HK-2 (cell line): Measurements from ENCODE around the gene CLMN.

Experiments
- DNase-seq: peaks from one replicate; pipeline ENCODE4 v3.0.0-alpha.2; 2018; ENCODE audit not compliant: unreplicated experiment

Gene CLMN

GRCh38 chr14:95321693-95322455 is 2.2 kb upstream of the CLMN start:
- DNase-seq, result no peak

DNA sequence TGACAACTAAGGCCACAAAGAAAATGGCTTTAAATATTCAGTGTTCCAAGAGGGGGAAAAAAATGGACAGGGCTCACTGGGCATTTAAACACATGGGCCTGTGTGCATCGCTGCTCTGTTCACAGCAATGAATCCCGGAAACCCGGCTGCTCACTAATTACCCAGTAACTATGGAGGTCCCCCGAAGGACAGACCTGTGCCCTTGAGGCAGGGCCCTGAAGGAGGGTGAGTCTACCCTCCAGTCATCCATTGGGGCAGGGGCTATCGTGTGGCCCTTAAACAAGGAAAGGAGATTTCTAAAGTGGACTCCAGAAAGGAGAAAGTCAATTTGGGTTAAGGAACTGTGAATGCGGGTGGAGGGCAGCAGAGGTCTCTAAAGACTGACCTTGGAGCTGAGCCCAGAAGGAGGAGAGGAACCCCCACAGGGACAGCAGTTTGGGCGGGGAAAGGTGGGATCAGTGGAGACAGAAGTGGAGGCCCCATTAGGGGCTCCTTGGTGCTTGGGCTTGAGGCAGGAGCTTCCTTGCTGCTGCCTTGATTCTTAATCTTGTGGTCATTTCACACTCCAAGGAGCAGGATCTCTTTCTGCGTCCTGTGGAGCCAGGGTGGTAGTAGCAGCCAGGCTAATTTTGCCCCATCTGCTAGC is 1.4 kb upstream of the CLMN start:
- no peak for DNase-seq

- DNase-seq, result no peak
Measured at GRCh38 chr14:95320078-95320895, 579 bp upstream of the CLMN start.

DNA sequence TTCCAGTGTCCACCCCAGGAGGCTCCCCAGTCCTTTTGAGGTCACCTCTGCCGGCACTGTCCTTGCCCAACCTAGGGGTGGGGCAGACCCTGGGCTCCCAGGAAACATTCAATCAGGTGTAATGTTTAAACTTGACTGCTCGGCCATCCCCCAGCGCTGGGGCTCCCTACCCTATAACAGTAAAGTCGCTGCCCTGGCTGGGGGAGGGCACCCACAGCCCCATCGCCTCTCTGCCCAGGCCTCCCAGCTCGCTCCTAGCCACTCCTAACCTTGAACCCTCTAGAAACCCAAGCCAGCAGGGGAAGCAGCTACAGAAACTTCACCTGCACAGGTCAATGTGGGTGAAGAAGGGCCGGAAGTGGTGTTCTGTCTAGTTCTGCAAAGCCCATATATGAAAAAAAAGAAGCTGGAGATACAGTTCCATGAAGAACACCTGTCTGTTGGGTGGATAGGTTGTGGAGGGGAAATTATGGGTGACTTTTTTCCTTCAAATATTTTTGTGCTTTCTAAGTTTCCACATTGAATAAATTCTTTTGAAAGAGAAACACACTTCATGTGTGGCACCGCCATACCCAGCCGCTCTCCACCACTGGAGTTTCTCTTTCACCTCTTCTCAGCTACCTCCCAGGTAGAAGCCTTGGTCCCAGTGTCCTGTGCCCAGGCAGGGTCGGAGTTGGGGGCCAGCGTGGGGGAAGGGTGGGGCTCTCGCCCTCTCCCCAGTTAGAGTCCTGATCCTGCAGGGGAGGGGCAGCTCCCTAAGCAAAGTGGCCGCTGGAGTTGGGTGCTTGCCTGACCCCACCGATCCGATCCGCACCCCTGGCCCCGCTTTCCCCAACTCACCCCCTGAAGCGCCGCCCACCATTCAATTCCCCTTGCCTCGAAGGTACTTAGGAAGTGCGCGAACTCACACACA is 1.1 kb downstream of the CLMN start:
- no peak for DNase-seq

DNA sequence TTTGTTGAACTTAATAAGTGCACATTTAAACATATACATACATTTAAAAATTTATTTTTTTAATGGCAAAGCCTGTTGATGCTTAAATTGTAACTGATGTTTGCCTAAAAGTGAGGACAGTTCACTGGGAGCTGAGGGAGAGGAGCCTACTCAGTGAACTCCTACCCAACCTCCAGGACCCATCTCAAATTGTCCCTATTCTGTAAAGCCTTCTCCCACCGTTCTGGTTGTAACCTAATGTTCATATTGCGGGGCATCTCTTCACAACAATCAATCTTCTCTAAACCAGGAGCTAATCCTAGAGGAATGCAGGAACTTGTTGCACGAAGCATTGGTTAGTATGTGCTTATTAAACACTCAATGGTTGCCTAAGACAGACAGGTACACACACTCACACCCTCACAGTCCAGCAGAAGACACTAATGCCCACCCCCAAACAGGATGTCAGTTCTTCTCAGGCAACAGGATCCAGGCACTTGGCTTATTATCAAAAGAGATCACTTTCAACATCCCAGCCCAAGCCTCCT is 1.8 kb downstream of the CLMN start:
- DNase-seq, result no peak

DNA sequence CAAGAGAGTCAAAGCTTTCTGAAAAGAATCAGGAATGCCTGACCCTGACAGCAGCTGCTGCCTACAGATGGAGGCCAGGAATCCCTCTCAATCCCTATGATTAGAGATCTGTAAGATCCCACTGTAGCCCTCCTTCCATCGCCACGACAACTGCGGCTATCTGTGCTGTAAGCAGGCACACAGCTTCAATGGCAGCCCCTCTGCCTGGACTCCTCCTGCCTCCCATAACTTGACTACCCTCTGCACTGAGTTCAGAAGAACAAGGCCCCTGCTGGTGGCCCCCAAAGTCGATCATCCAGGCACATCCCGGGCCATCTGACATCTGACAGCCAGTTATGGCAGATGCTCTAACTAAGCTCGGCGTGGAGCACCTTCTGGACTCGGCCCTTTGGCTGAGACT is 2.9 kb downstream of the CLMN start:
- no peak for DNase-seq

- no peak for DNase-seq
Measured at GRCh38 chr14:95315579-95315978, 4.1 kb downstream of the CLMN start.

DNA sequence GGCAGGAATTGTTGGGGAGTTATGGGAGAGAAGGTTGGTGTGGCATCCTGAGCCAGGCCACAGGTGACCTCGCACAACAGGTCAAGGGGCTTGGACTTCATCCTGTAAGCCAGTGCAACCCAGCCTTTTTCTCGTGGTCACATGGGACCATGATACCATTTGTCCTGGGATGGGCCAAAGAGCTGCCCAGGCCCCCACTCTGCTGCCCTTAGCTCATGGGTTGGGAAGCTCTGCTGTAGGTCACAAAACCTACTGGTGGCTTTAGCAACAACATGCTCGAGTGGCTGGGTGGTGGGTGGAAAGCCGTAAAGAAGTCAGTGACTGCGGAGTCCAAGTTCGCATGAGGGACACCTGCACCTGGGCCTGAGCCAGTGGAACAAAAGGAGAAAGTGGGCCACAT is 4.6 kb downstream of the CLMN start:
- DNase-seq, result no peak

DNA sequence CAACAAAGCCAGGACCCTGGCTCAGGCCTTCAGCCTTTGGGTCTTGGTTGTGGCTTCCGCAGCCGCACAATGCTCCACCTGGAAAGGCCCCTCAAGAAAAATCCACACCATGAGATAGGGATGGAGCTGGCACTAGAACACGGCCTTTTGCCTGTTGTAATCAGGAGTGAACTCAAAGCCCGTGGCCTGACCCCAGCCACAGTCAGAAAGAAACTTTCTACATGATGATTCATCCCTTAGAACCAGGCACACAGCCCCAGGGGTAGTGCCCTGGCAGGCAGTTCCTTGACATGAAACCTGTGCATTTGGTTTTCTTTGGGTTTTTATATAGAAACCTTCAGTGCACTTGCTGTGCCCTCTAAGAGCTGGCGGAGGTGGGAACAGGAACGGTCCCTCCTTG is 5.1 kb downstream of the CLMN start:
- DNase-seq, result peak; percentile 22

DNA sequence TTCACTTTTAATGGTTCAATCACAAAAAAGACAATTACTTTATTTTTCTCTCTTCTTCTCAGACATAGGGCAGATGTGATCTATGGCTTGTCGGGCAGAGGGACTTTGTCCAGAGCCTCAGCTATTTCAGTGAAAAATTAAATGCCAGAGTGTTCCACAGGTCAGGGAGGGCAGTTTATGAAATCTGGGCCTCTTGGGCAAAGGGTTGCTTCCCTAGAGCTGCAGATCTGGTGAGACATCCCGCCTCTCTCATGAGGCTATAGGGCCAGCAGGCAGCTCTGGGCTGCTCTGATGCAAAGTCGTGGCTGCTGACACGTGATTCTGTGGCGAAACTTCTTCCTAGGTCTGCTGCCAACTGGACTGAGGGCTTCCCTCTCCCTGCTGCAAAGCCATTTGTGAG is 6.0 kb downstream of the CLMN start:
- peak; percentile 38 for DNase-seq

- DNase-seq, result no peak
Measured at GRCh38 chr14:95313190-95313589, 6.5 kb downstream of the CLMN start.

- DNase-seq, result no peak
Measured at GRCh38 chr14:95312311-95312710, 7.4 kb downstream of the CLMN start.

DNA sequence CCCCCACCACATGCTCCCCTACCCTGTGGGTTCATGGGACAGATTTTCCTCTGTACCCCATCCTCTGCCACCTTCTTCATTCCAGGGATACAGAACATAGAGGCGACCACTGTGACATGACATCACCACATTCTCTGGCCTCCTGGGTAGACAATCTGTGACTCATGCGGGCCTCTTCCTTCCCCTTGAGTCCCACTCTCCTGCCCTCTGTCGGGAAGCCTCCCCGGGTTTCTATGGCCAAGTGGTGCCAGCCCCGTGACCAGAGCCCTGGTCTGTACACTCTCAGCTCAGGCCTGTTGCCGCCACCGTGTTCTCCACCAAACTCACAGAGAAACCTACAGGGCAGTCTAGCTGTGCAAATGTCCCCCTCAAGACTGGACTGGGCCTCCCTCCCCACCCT is 8.0 kb downstream of the CLMN start:
- DNase-seq, result peak; percentile 56

DNA sequence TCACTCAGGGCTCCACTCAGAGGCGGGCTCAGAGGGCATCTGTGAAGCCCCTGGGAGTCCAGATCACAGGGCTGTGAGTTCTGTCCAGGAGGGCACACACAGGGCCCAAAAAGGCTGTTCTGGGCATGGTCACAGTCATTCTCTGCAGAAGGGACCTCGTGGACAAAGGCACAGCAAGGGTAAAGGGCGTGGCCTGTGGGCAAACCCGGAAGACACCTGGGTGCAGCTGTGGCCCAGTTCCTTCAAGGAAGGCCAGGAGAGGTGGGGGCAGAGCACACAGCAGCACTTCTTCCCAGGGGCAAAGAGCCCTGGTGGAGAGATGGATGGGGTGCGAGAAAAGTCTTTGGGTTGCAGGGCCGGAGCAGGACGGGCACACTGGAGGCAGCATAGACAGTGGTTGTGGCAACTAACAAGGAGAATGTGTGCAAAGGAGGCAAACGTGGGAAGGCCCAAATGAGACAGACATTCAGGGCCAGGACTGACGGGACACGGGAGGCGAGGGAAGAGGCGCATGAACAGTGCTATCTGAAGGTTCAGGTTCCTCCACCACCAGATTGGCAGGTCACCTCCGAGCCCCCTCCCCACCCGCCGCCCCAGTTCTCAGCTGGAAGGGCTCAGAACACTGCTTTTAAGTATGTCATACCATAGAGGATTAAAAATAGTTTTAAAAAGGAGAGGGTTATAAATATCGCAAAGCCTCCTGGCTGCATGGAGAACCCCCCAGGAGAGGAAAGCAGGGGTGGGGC is 8.9 kb downstream of the CLMN start:
- DNase-seq, result no peak

GRCh38 chr14:95309261-95310051 is 10.3 kb downstream of the CLMN start:
- DNase-seq, result no peak

GRCh38 chr14:95308073-95308472 is 11.6 kb downstream of the CLMN start:
- DNase-seq, result no peak

DNA sequence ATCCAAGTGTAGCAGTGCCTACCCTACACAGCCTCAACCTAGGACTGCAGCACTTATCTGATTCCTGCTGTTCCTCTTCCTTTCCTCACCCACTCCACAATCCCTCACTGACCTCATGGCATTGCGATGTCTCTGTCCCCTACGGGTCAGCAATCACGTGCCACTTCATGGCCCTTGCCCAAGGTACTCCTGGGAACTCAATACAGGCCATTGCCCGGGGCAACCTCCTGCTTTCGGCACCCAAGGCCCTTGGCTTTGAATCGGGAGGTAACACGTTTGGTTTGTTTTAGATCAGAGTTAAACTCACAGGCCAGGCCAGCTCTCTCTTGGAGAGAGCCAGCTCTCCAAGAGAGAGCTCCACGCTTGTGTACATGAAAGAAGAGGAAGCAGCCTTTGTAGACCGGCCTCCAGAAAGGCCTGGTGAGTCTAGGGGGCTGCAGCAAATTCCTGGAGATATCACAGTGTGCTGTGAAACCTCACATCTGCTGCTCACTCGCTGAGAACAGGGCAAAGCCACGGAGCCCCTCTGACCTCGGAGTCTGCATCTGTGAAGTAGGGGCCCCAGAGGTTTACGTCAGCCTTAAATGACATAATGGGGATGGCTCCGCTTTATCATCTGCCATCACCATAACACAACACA is 12.2 kb downstream of the CLMN start:
- DNase-seq, result no peak

DNA sequence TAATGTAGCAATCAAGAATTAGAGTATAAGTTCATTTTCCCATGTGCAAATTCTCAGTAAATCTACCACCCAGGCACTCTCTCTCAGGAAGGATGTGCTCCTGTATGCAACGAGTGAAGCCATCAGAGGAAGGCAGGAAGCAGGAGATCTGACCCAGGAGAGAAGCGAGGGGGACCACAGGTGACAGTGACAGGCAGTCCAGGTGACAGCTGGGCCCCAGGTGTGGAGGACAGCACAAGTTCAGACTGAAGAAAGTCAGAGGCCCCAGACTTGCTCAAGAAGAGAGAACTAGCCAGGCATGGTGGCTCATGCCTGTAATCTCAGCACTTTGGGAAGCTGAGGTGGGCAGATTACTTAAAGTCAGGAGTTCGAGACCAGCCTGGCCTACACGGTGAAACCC is 13.8 kb downstream of the CLMN start:
- DNase-seq, result no peak

DNA sequence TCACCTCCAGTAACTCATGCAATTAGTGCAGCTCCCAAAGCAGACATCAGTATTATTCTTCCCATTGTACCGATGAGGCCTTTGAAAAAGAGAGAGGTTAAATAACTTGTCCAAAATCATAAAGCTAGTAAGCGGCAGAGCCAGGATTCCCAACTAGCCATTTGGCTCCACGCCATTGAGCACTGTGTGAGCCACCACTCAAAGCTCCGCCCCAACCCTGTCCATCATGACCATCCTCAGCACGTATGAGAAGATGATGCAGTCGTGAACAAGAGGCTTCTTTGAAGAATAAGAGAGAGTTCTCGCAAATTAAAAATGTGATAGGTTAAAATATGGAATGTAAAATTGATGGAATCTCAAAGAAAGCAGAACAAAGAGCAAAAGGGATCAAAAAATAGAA is 14.6 kb downstream of the CLMN start:
- DNase-seq, result no peak
